Hepatocyte (in vitro differentiated cells): ENCODE results near the gene KBTBD7.

Experiments
- EZH2 ChIP-seq: fragments of 200-600 bp; sonication (generic); IDR thresholded peaks from 2 replicates; pipeline ENCODE4 v1.6.1; 2016; ENCODE audit warnings: antibody characterized with exemption, mild to moderate bottlenecking, borderline replicate concordance
- EZH2phosphoT487 ChIP-seq: fragments of 200-600 bp; sonication (generic); IDR thresholded peaks from one replicate; pipeline ENCODE4 v1.6.1; 2018; ENCODE audit warnings: antibody characterized with exemption, mild to moderate bottlenecking, low read depth, moderate library complexity; ENCODE audit not compliant: unreplicated experiment, severe bottlenecking
- TF ChIP-seq, protein P1 (sequence below): fragments of 200-600 bp; sonication (generic); IDR thresholded peaks from 2 replicates; pipeline ENCODE4 v1.5.1; 2016; ENCODE audit warnings: antibody characterized with exemption, mild to moderate bottlenecking; ENCODE audit not compliant: poor library complexity

DNA sequence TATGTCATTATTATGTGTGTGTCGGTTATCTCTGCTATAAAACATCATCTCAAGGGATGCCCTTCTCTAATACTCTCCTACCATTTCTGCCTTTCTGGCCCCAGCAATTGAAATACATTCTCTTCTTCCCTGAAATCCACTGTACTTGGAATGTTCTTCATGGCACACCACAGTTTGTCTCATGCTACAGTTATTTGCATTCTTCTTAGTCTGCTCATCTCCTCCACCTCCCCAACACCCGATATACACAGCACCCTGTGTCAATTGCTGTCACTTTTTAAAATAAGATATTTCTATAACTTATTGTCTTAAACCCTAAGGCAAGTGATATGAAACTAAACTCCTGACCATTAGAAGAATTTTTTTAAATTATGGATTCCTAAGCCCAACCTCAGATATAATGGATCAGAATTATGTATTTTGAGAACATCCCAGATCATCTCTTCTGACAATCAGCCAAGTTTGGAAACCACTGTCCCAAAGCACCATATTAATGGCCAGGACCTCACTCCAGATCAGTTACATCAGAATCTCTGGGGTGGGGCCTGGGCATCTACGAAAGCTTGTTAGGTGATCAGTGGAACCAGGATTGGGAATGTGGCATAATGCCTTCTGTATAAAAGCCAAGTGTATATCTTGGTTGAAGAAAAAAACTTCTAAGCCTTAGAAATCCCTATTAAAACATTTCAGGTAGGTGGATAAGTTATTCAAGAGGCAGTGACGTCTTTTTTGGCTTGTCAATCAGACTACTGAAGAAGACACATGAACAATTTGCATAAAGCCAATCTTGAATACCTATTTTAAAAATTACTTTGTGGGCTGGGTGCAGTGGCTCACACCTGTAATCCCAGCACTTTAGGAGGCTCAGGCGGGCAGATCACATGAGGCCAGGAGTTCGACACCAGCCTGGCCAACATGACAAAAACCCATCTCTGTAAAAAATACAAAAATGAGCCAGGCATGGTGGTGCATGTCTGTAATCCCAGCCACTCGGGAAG is 30.0 kb upstream of the KBTBD7 start:
- TF ChIP-seq EZH2: no peak
- TF ChIP-seq, protein P1, sequence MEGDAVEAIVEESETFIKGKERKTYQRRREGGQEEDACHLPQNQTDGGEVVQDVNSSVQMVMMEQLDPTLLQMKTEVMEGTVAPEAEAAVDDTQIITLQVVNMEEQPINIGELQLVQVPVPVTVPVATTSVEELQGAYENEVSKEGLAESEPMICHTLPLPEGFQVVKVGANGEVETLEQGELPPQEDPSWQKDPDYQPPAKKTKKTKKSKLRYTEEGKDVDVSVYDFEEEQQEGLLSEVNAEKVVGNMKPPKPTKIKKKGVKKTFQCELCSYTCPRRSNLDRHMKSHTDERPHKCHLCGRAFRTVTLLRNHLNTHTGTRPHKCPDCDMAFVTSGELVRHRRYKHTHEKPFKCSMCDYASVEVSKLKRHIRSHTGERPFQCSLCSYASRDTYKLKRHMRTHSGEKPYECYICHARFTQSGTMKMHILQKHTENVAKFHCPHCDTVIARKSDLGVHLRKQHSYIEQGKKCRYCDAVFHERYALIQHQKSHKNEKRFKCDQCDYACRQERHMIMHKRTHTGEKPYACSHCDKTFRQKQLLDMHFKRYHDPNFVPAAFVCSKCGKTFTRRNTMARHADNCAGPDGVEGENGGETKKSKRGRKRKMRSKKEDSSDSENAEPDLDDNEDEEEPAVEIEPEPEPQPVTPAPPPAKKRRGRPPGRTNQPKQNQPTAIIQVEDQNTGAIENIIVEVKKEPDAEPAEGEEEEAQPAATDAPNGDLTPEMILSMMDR: no peak
- no peak for TF ChIP-seq EZH2phosphoT487
